Stimulated activated naive CD8-positive, alpha-beta T cell treated with anti-CD3 and anti-CD28 coated beads, Interleukin-15, amount 100 ng/mL, for 72 hours (primary cell): ENCODE measurements around the gene UBXN4.
"Not testable (repeated sequence)": the region's sequence is repeated elsewhere in the genome, so short reads cannot be mapped to it uniquely, and the experiment has no call there.

ENCODE experiments used
- ATAC-seq: fragments of 150-1000 bp; cut with Tn5 transposase; 2 replicates; pipeline ENCODE4 v1.10.0; 2021; ENCODE audit warnings: mild to moderate bottlenecking, moderate library complexity
- DNase-seq, 2 donors: peaks; one replicate each; pipeline ENCODE4 v3.0.0; 2021 to 2022
- H3K27ac Mint-ChIP-seq, 2 donors: one replicate each; pipeline ENCODE4 v1.8.0; 2022; ENCODE audit warnings: mild to moderate bottlenecking in 2 of 2, mixed read lengths in 2 of 2, moderate library complexity in 2 of 2
- H3K27me3 Mint-ChIP-seq: one replicate; pipeline ENCODE4 v1.8.0; 2022; ENCODE audit warnings: mixed read lengths
- H3K4me1 Mint-ChIP-seq: one replicate; pipeline ENCODE4 v1.8.0; 2022; ENCODE audit warnings: mild to moderate bottlenecking, mixed read lengths
- H3K4me3 Mint-ChIP-seq, 2 donors: one replicate each; pipeline ENCODE4 v1.8.0; 2022; ENCODE audit warnings: mild to moderate bottlenecking in 2 of 2, mixed read lengths in 2 of 2, moderate library complexity in 1 of 2
- H3K9me3 Mint-ChIP-seq, 2 donors: one replicate each; pipeline ENCODE4 v1.8.0; 2022; ENCODE audit warnings: mixed read lengths in 2 of 2

The UBXN4 gene

DNA sequence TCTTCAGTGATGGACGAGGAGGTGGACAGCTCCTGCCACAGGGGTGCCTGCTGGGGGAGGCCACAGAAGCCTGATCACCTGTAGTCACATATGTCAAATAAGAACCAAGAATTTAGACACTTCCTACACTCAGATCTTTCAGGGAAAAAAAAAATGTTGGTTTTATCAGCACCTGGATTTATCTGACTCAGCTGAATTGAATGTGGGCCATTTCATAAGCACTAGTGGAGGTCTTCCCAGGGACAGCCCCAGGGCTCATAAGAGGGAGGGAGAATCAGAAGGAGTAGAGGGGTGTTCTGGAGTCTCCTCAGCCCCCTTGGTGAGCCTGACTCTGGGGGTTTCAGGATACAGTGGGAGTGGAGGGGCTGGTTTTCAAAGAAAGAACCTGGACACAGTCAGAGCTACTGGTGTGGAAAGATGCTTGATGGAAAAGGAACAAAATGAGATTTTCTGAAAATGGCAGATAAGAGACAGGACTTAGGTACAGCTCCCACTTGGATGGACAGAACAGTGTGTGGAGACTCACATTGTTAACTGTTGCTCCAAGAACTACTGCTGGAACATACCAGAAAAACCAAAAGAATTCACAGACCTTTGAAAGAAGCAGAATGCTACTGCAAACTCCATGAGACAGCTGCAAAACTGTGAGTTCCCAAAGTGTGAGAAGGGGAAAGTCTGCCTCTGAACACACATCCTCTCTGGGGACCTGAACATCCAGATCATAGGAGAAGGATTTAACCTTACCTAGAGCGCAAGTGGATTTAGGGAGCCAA is 49.9 kb downstream of the UBXN4 start:
- Mint-ChIP-seq H3K4me3 (peak overlapping the region; percentile 46 to 59), H3K4me1 (peaks cover 44% of the 10 kb centered on the region), H3K27ac (peak overlapping the region; percentile 56 to 61), H3K27me3 (no peaks in the 10 kb centered on the region), H3K9me3 (no peaks in the 10 kb centered on the region)
- no peak for ATAC-seq
- DNase-seq = no peak

GRCh38 chr2:135792401-135793150 is 50.9 kb downstream of the UBXN4 start:
- DNase-seq (peak; percentile 38 to 73), ATAC-seq (peak; percentile 88)
- H3K27ac Mint-ChIP-seq = peak overlapping the region in 1 of 2 donors; percentile 75
- peaks cover 49% of the 10 kb centered on the region for H3K4me1 Mint-ChIP-seq
- peak overlapping the region; percentile 46 to 59 for H3K4me3 Mint-ChIP-seq
- no peaks in the 10 kb centered on the region for H3K27me3 Mint-ChIP-seq
- no peaks in the 10 kb centered on the region for H3K9me3 Mint-ChIP-seq

DNA sequence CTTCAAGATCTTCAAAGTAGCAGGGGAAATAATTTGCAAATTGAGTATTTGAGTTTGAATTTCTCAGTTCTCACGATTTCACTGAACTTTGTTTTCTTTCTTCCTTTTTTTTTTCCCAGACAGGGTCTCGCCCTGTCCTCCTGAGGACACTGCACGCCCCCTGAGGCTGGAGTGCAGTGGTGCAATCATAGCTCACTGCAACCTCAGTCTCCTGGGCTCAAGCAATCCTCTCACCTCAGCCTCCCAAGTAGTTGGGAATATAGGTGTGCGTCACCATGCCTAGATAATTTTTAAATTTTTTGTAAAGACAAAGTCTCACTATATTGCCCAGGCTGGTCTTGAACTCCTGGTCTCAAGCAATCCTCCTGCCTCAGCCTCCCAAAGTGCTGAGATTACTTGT is 54.0 kb downstream of the UBXN4 start:
- not testable (repeated sequence) for H3K9me3 Mint-ChIP-seq, H3K27ac Mint-ChIP-seq, DNase-seq, ATAC-seq, H3K27me3 Mint-ChIP-seq
- H3K4me1 Mint-ChIP-seq = peaks cover 57% of the 10 kb centered on the region
- peak overlapping the region in 1 of 2 donors; percentile 52 for H3K4me3 Mint-ChIP-seq

DNA sequence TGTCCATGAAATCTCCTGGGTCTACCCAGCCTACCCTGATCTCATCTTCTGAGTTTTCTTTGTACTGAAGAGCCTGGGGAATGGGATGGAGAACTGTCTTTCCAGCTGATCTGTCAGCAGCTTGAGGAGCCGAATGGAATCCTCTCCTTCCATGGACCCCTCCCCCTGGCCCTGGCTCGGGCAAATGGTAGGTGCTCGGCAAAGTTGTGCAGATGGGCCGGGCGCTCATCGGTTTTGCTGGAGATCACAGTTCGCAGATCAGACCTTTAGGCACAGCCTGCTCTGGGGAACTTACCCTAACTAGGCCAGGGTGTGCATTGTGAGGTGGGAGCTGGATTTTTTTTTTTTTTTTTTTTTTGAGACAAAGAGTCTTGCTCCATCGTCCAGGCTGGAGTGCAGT is 55.0 kb downstream of the UBXN4 start:
- H3K9me3 Mint-ChIP-seq = peaks cover 0 to 9% of the 10 kb centered on the region in 2 donors
- H3K4me3 Mint-ChIP-seq = no peak overlapping the region
- peaks cover 55% of the 10 kb centered on the region for H3K4me1 Mint-ChIP-seq
- H3K27me3 Mint-ChIP-seq = no peaks in the 10 kb centered on the region
- ATAC-seq (no peak), DNase-seq (no peak)
- H3K27ac Mint-ChIP-seq = no peak overlapping the region

- Mint-ChIP-seq H3K27me3 (no peaks in the 10 kb centered on the region), H3K4me3 (no peak overlapping the region), H3K4me1 (peaks cover 44% of the 10 kb centered on the region), H3K27ac (no peak overlapping the region), H3K9me3 (peaks cover 5 to 9% of the 10 kb centered on the region in 2 donors)
- ATAC-seq = peak; percentile 62
- DNase-seq = peak; percentile 73 to 77
These were observed 56.0 kb downstream of the UBXN4 start for GRCh38 chr2:135797497-135798274.

DNA sequence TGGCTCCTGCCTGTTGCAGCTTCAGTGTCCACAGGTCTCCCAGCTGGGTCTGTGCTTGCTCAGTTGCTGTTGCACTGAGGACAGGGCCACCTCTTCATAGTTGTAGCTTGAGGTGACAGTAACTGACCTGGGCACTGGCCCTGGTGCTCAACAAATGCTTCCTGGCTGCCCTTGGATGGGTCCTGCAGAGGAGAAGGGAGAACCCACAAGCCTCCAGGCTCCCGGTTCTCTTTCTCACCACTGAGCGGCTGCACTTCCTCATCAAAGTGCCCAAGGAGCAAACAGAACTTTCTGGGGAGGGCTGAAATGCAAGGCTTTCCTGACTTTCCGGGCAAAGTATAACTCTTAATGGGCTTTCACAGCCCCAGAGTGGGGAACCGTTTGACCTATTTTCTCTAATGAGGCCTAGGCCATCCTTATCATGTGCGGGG is 56.6 kb downstream of the UBXN4 start:
- Mint-ChIP-seq H3K9me3 (peaks cover 5 to 9% of the 10 kb centered on the region in 2 donors), H3K27ac (no peak overlapping the region), H3K27me3 (no peaks in the 10 kb centered on the region), H3K4me3 (no peak overlapping the region), H3K4me1 (peaks cover 38% of the 10 kb centered on the region)
- ATAC-seq (no peak), DNase-seq (no peak)

DNA sequence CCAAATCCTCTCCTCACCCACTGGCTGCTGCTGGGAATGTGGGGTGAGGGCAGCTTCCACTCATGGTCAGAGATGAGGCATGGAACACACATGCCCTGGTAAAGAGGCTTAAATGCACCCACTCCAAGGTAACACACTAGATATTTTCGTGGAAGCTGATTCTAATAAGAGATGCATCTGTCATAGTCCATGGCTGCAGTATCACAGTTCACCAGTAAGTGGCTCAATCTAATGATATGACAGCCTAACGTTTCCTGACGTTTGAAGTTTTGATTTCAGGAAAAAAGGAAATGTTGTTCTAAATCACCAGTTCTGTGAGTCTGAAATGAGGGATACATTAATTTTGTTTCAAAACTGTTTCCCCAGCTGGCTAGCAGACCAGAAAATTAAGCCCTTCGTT is 57.1 kb downstream of the UBXN4 start:
- Mint-ChIP-seq H3K27ac (no peak overlapping the region), H3K27me3 (no peaks in the 10 kb centered on the region), H3K9me3 (peaks cover 5 to 9% of the 10 kb centered on the region in 2 donors), H3K4me3 (no peak overlapping the region), H3K4me1 (peaks cover 34% of the 10 kb centered on the region)
- ATAC-seq = no peak
- DNase-seq = no peak

DNA sequence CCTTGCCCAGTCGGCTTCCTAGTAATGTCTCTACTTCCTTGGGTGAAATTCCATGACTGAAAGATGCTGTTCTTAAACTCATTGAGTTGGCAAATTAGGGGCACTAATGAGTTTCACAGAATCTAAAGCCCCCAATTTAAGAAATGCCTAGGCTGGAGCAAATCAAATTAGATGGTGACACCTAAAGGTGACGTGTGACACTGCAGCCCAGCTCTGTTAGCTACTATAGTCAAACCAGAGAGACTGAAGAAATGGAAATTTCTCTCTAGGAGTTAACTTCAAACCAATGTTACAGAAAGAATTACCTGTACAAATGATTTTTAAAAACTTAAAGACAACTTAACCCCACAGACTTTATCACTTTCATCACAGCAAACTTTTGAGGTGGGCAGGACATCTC is 58.1 kb downstream of the UBXN4 start:
- no peak overlapping the region for H3K4me3 Mint-ChIP-seq
- DNase-seq (no peak), ATAC-seq (no peak)
- H3K9me3 Mint-ChIP-seq = peaks cover 5 to 9% of the 10 kb centered on the region in 2 donors
- no peak overlapping the region for H3K27ac Mint-ChIP-seq
- H3K27me3 Mint-ChIP-seq = no peaks in the 10 kb centered on the region
- H3K4me1 Mint-ChIP-seq = peaks cover 30% of the 10 kb centered on the region

DNA sequence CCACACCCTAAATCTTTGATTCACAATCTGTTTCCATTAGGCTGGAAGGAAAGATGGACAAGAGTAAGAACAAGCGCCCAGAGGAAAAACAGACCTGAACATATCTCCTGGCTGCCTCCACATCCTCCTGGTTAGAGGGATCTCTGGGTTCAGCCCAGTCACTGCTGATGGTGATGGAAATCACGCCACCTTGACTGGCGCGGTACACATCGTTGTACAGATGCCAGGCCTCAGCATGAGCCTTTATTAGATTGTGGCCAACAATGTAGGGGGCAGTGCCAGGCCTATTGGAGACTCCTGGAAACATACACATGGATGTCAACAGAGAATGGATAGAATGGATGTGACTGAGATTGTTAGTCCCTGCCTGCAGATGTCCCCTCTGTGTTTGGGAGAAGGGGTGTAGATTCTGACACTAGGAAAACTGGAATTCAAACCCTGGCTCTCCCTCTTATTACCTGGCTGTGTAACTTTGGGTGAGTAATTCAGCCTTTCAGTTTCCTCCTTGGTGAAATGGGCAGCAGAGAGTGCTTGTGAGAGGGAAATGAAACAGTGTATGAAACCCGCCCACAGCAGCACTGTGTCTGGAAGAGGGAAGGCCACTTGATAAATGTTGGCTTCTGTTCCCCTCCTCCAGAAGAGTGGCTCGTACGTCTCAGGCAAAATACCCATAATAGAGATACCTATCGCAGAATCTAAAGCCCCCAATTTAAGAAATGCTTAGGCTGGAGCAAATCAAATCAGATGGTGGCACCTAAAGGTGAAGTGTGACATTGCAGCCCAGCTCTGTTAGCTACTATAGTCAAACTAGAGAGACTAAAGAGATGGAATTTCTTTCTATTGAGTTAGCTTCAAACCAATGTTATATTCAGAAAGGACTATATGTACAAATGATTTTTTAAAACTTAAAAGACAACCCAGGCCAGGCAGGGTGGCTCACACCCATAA is 59.1 kb downstream of the UBXN4 start:
- no peak for DNase-seq
- ATAC-seq = no peak
- H3K27ac Mint-ChIP-seq = no peak overlapping the region
- no peaks in the 10 kb centered on the region for H3K27me3 Mint-ChIP-seq
- no peak overlapping the region for H3K4me3 Mint-ChIP-seq
- H3K9me3 Mint-ChIP-seq = peaks cover 5 to 9% of the 10 kb centered on the region in 2 donors
- H3K4me1 Mint-ChIP-seq = peaks cover 19% of the 10 kb centered on the region

- H3K4me1 Mint-ChIP-seq = peaks cover 15% of the 10 kb centered on the region
These were observed 60.7 kb downstream of the UBXN4 start for GRCh38 chr2:135802350-135802749.

GRCh38 chr2:135803278-135803677 is 61.6 kb downstream of the UBXN4 start:
- ATAC-seq = no peak
- Mint-ChIP-seq H3K4me1 (peaks cover 6% of the 10 kb centered on the region), H3K27ac (no peak overlapping the region)

More at GRCh38 chr2:135802350-135802749, 60.7 kb downstream of the UBXN4 start:
- ATAC-seq (no peak), DNase-seq (no peak)
- Mint-ChIP-seq H3K4me3 (no peak overlapping the region), H3K27ac (no peak overlapping the region), H3K27me3 (no peaks in the 10 kb centered on the region), H3K9me3 (peaks cover 5 to 9% of the 10 kb centered on the region in 2 donors)

DNA sequence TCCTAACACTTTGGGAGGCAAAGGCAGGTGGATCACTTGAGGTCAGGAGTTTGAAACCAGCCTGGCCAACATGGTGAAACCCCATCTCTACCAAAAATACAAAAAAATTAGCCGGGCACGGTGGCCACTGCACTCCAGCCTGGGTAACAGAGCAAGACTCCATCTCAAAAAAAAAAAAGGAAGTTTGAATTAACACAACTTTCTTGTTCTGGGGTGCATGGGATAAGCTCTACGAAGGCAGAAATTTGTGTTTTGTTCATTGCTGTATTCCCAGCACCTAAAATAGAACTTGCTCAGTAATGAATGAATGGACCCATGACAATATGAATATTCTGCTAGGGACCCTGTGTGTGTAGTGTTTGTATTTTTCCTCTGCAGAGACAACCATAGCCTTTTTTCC is 66.2 kb downstream of the UBXN4 start:
- DNase-seq, H3K27me3 Mint-ChIP-seq, H3K4me3 Mint-ChIP-seq, H3K27ac Mint-ChIP-seq, H3K4me1 Mint-ChIP-seq, ATAC-seq: not testable (repeated sequence)
- H3K9me3 Mint-ChIP-seq = peaks cover 0 to 19% of the 10 kb centered on the region in 2 donors

More at GRCh38 chr2:135803278-135803677, 61.6 kb downstream of the UBXN4 start:
- H3K27me3 Mint-ChIP-seq = no peaks in the 10 kb centered on the region
- no peak overlapping the region for H3K4me3 Mint-ChIP-seq
- peaks cover 5 to 9% of the 10 kb centered on the region in 2 donors for H3K9me3 Mint-ChIP-seq
- no peak for DNase-seq

DNA sequence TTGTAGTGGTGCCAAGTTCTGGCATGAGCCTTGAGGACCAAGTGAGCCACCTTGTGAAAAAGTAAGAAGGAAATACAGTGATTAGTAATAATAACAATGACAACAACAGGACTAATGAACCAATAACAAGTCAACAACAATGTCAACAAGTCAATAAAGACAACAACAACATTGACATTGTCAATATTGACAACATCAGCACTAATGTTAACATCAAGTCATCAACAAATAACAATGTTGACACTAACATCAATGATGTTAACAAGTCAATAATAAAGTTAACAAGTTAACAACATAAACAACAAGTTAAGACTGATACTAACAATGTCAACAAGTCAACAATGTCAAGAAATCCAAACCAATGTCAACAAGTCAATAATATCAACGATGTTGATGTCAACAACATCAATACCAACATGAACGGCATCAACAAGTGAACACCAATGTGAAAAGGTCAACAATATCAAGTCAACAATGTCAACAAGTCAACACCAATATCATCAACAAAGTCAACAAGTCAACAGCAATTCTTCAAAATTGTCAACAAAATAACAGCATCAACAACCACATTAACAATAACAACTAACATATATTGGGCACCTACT is 71.4 kb downstream of the UBXN4 start:
- DNase-seq = no peak
- no peak for ATAC-seq
- Mint-ChIP-seq H3K4me1 (peaks cover 38% of the 10 kb centered on the region), H3K4me3 (no peak overlapping the region), H3K9me3 (peaks cover 16 to 33% of the 10 kb centered on the region in 2 donors), H3K27me3 (no peaks in the 10 kb centered on the region), H3K27ac (peak overlapping the region in 1 of 2 donors; percentile 70)

DNA sequence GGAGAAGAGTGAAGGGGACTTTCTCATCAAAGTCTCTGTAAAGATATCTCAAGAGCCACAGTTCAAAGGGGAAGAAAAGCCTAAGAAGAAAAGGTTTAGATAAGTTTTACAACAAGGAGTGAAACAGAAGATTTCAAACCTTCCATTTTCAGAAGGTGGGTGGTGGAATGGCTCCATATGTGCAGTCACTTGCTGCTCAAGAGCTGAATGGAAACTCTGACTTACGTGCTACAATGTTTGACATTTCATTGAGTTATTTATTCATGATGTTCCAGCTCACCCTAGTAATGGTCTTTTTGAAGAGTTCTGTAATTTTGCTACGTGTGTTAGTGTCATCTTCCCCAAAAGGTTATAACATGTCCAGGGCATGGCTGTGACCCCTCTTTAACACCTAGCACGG is 73.6 kb downstream of the UBXN4 start:
- Mint-ChIP-seq H3K9me3 (peaks cover 16 to 33% of the 10 kb centered on the region in 2 donors), H3K27ac (peak overlapping the region; percentile 76 to 87), H3K4me1 (peaks cover 59% of the 10 kb centered on the region), H3K27me3 (no peaks in the 10 kb centered on the region), H3K4me3 (peak overlapping the region; percentile 36 to 69)
- DNase-seq (no peak), ATAC-seq (no peak)
